H1 (cell line): Measurements from ENCODE around the gene TSSC4. TPM values are rescaled to one million over a fixed set of nuclear protein-coding genes. Genes with fewer than 3 reads are reported as not detected.

Experiments
- CTCF ChIA-PET: fragments of 300-600 bp; sonication (Branson Sonifier 250); formaldehyde crosslinking; loops from one replicate; lab custom pipeline; 2021; ENCODE audit not compliant: partially characterized antibody; lab: Charles Lee
- POLR2A ChIA-PET: fragments of 300-600 bp; sonication (Branson Sonifier 250); formaldehyde crosslinking; loops from one replicate; lab custom pipeline; 2021; ENCODE audit warnings: inconsistent platforms; ENCODE audit not compliant: partially characterized antibody; lab: Charles Lee
- DNase-seq, 2 experiments: peaks; one replicate each; pipeline versions ENCODE4 v3.0.0 to v3.0.0-alpha.2; 2010 to 2022; ENCODE audit warnings: low spot score in 2 of 2, low read depth in 1 of 2, mixed read lengths in 1 of 2
- FAIRE-seq: peaks from 2 replicates; lab custom pipeline; 2011; peaks lifted over from hg19 to GRCh38; lab: Jason Lieb, UNC
- H2AFZ ChIP-seq: 2 replicates; pipeline ENCODE4 v1.8.1; 2012; ENCODE audit warnings: low read length, inconsistent platforms
- H2AK5ac ChIP-seq: 2 replicates; pipeline ENCODE4 v1.6.1; 2013; ENCODE audit warnings: low read depth, low read length
- H2BK120ac ChIP-seq: replicated peaks from 2 replicates; pipeline ENCODE3; 2013; ENCODE audit warnings: low read depth, low read length, inconsistent platforms
- H2BK12ac ChIP-seq: 2 replicates; pipeline ENCODE4 v1.6.1; 2013; ENCODE audit warnings: low read depth, low read length
- H2BK15ac ChIP-seq: 2 replicates; pipeline ENCODE4 v1.6.1; 2013; ENCODE audit warnings: low read length
- H2BK20ac ChIP-seq: 2 replicates; pipeline ENCODE4 v1.6.1; 2013; ENCODE audit warnings: low read length
- H2BK5ac ChIP-seq: 2 replicates; pipeline ENCODE4 v1.6.1; 2013; ENCODE audit warnings: low read depth, low read length
- H3K14ac ChIP-seq: 2 replicates; pipeline ENCODE4 v1.6.1; 2013; ENCODE audit warnings: inconsistent platforms; ENCODE audit not compliant: insufficient read length
- H3K18ac ChIP-seq: 2 replicates; pipeline ENCODE4 v1.6.1; 2013; ENCODE audit warnings: low read length; ENCODE audit errors: extremely low read depth
- H3K23ac ChIP-seq: 2 replicates; pipeline ENCODE4 v1.6.1; 2013; ENCODE audit warnings: inconsistent platforms; ENCODE audit not compliant: insufficient read length
- H3K23me2 ChIP-seq: 2 replicates; pipeline ENCODE4 v1.6.1; 2013; ENCODE audit warnings: low read depth, low read length
- H3K27ac ChIP-seq: 2 replicates; pipeline ENCODE4 v1.6.1; 2011; ENCODE audit warnings: low read depth, low read length, inconsistent platforms
- H3K27me3 ChIP-seq, 4 experiments: replicated peaks in 1 of 4; 1 replicate in 1 of 4; 2 replicates in 3 of 4; pipeline versions ENCODE4 v1.6.1 to v1.8.1; 2011 to 2013; ENCODE audit warnings: low read length in 3 of 4, mild to moderate bottlenecking in 3 of 4, inconsistent platforms in 2 of 4, mixed read lengths in 2 of 4, moderate library complexity in 1 of 4; ENCODE audit not compliant: control insufficient read depth in 3 of 4, insufficient read depth in 3 of 4; ENCODE audit errors: extremely low read depth in 1 of 4
- H3K36me3 ChIP-seq, 4 experiments: 2 replicates each; pipeline versions ENCODE4 v1.6.1 to v1.8.1; 2011 to 2013; ENCODE audit warnings: mild to moderate bottlenecking in 4 of 4, low read length in 3 of 4, moderate library complexity in 2 of 4, control low read depth in 1 of 4, inconsistent platforms in 1 of 4; ENCODE audit not compliant: insufficient read depth in 4 of 4, control insufficient read depth in 2 of 4
- H3K4ac ChIP-seq: replicated peaks from 2 replicates; pipeline ENCODE3; 2013; ENCODE audit warnings: low read length, low read depth, mixed read lengths, inconsistent platforms; ENCODE audit not compliant: insufficient read length
- H3K4me1 ChIP-seq, 4 experiments: replicated peaks in 1 of 4; 1 replicate in 1 of 4; 2 replicates in 3 of 4; pipeline versions ENCODE4 v1.6.1 to v1.8.1; 2011 to 2013; ENCODE audit warnings: low read length in 3 of 4, inconsistent platforms in 2 of 4, mixed read lengths in 1 of 4; ENCODE audit not compliant: insufficient read depth in 4 of 4, control insufficient read depth in 3 of 4
- H3K4me2 ChIP-seq, 2 experiments: 2 replicates each; pipeline versions ENCODE4 v1.6.1 to v1.8.1; 2011 to 2013; ENCODE audit warnings: low read depth in 2 of 2, low read length in 2 of 2, control low read depth in 1 of 2, inconsistent platforms in 1 of 2, mild to moderate bottlenecking in 1 of 2; ENCODE audit not compliant: insufficient read depth in 1 of 2
- H3K4me3 ChIP-seq, 4 experiments: fragments of 200-600, 300-600 bp in 1 of 4; sonication (generic), shearing (Covaris generic), sonication (Bioruptor Twin) in 1 of 4; 2 replicates each; pipeline versions ENCODE4 v1.5.1 to v1.8.1; 2011 to 2016; ENCODE audit warnings: low read length in 4 of 4, low read depth in 3 of 4, control low read depth in 2 of 4, inconsistent platforms in 2 of 4, mild to moderate bottlenecking in 2 of 4, mixed read lengths in 1 of 4, moderate library complexity in 1 of 4; ENCODE audit not compliant: insufficient read depth in 2 of 4; ENCODE audit errors: extremely low read depth in 1 of 4
- H3K56ac ChIP-seq: replicated peaks from 2 replicates; pipeline ENCODE3; 2013; ENCODE audit warnings: low read depth, mild to moderate bottlenecking, mixed read lengths, low read length, inconsistent platforms; ENCODE audit not compliant: insufficient read length
- H3K79me1 ChIP-seq: 2 replicates; pipeline ENCODE4 v1.6.1; 2013; ENCODE audit warnings: low read depth, low read length, control low read depth
- H3K79me2 ChIP-seq, 2 experiments: 2 replicates each; pipeline versions ENCODE4 v1.6.1 to v1.8.1; 2012 to 2013; ENCODE audit warnings: low read length in 2 of 2, mild to moderate bottlenecking in 2 of 2, inconsistent platforms in 1 of 2; ENCODE audit not compliant: insufficient read depth in 2 of 2, control insufficient read depth in 1 of 2
- H3K9ac ChIP-seq, 4 experiments: replicated peaks in 1 of 4; 1 replicate in 1 of 4; 2 replicates in 3 of 4; pipeline versions ENCODE4 v1.6.1 to v1.8.1; 2011 to 2013; ENCODE audit warnings: low read depth in 3 of 4, low read length in 3 of 4, control low read depth in 2 of 4, mild to moderate bottlenecking in 2 of 4, moderate library complexity in 2 of 4, inconsistent platforms in 1 of 4; ENCODE audit errors: extremely low read depth in 1 of 4
- H3K9me3 ChIP-seq, 2 experiments: 2 replicates each; pipeline versions ENCODE4 v1.6.1 to v1.8.1; 2012 to 2013; ENCODE audit warnings: mild to moderate bottlenecking in 2 of 2, moderate library complexity in 2 of 2, control low read depth in 1 of 2, inconsistent platforms in 1 of 2, low read depth in 1 of 2, low read length in 1 of 2, mixed read lengths in 1 of 2; ENCODE audit not compliant: insufficient read depth in 2 of 2
- H4K20me1 ChIP-seq, 2 experiments: replicated peaks in 1 of 2; 2 replicates each; pipeline versions ENCODE3 to v1.8.1; 2011 to 2013; ENCODE audit warnings: inconsistent platforms in 2 of 2, low read length in 2 of 2, mild to moderate bottlenecking in 1 of 2; ENCODE audit not compliant: insufficient read depth in 2 of 2, control insufficient read depth in 1 of 2
- H4K5ac ChIP-seq: 2 replicates; pipeline ENCODE4 v1.6.1; 2013; ENCODE audit warnings: low read length, low read depth, mixed read lengths, inconsistent platforms; ENCODE audit not compliant: insufficient read length
- H4K8ac ChIP-seq: 2 replicates; pipeline ENCODE4 v1.8.0; 2013; ENCODE audit warnings: mild to moderate bottlenecking, moderate library complexity, low read length, inconsistent platforms; ENCODE audit not compliant: insufficient read depth; ENCODE audit errors: extremely low read depth
- H4K91ac ChIP-seq: replicated peaks from 2 replicates; pipeline ENCODE3; 2013; ENCODE audit warnings: low read length, mixed read lengths, inconsistent platforms; ENCODE audit not compliant: insufficient read length
- ASH2L ChIP-seq: fragments of 200-600, 300-600 bp; sonication (generic); IDR thresholded peaks from one replicate; pipeline ENCODE4 v1.7.1; 2017; ENCODE audit warnings: low read length
- BRCA1 ChIP-seq: IDR thresholded peaks from 2 replicates; pipeline ENCODE4 v1.6.1; 2012; ENCODE audit warnings: low read depth, low read length, improper control_type of control experiment
- CREB1 ChIP-seq: IDR thresholded peaks from 2 replicates; pipeline ENCODE4 v1.6.1; 2012; ENCODE audit warnings: inconsistent platforms
- EP300 ChIP-seq, 2 experiments: IDR thresholded peaks; 1 replicate in 1 of 2; 2 replicates in 1 of 2; pipeline ENCODE4 v1.6.1; 2011 to 2012; ENCODE audit warnings: low read depth in 2 of 2, low read length in 2 of 2, mild to moderate bottlenecking in 2 of 2, borderline replicate concordance in 1 of 2, inconsistent platforms in 1 of 2, moderate library complexity in 1 of 2
- FOSL1 ChIP-seq: IDR thresholded peaks from 2 replicates; pipeline ENCODE4 v1.6.1; 2011; ENCODE audit warnings: mild to moderate bottlenecking, low read depth, low read length, moderate library complexity; ENCODE audit not compliant: insufficient read depth
- HDAC2 ChIP-seq, 2 experiments: fragments of 300-600 bp in 1 of 2; sonication (generic) in 1 of 2; IDR thresholded peaks; 2 replicates each; pipeline ENCODE4 v1.6.1; 2011 to 2012; ENCODE audit warnings: low read depth in 2 of 2, low read length in 2 of 2, mild to moderate bottlenecking in 2 of 2, moderate library complexity in 2 of 2, borderline replicate concordance in 1 of 2, inconsistent platforms in 1 of 2
- KDM1A ChIP-seq: fragments of 200-600, 300-600 bp; sonication (generic); IDR thresholded peaks from 2 replicates; pipeline ENCODE4 v1.7.1; 2016; ENCODE audit warnings: mild to moderate bottlenecking, low read length, borderline replicate concordance
- KDM5A ChIP-seq: fragments of 200-600 bp; IDR thresholded peaks from 2 replicates; pipeline ENCODE4 v1.7.1; 2012; ENCODE audit warnings: mild to moderate bottlenecking, low read length, inconsistent platforms, mixed read lengths
- POLR2A ChIP-seq, 2 experiments: IDR thresholded peaks; 1 replicate in 1 of 2; 2 replicates in 1 of 2; pipeline ENCODE4 v1.6.1; 2011; ENCODE audit warnings: low read depth in 2 of 2, low read length in 2 of 2, mild to moderate bottlenecking in 2 of 2; ENCODE audit errors: control extremely low read depth in 1 of 2
- POLR2AphosphoS5 ChIP-seq: IDR thresholded peaks from 2 replicates; pipeline ENCODE4 v1.6.1; 2011; ENCODE audit warnings: low read depth, low read length
- SIRT6 ChIP-seq: IDR thresholded peaks from one replicate; pipeline ENCODE4 v1.7.1; 2012; ENCODE audit warnings: low read length, inconsistent platforms
- SIX5 ChIP-seq: IDR thresholded peaks from 2 replicates; pipeline ENCODE4 v1.6.1; 2011; ENCODE audit warnings: mild to moderate bottlenecking, low read depth, low read length
- TEAD4 ChIP-seq: IDR thresholded peaks from 2 replicates; pipeline ENCODE4 v1.6.1; 2012; ENCODE audit warnings: low read depth, low read length, inconsistent platforms, mixed read lengths
- WGBS, 2 experiments: shearing (Covaris generic) in 1 of 2; methylation state at CpG; one replicate each; pipeline versions ENCODE4 v1.1.6 to v1.1.7; 2013 to 2015; ENCODE audit warnings: low lambda C conversion rate in 2 of 2, mixed read lengths in 2 of 2, inconsistent platforms in 1 of 2, low coverage in 1 of 2, missing lambda C conversion rate in 1 of 2; ENCODE audit not compliant: insufficient replicate concordance in 2 of 2, insufficient coverage in 1 of 2, insufficient read length in 1 of 2; ENCODE audit errors: extremely low coverage in 1 of 2, missing lambda C conversion rate in 1 of 2; 5-methylcytosine and 5-hydroxymethylcytosine counted together
- polyA plus RNA-seq, 7 experiments: library from polyadenylated mRNA; depleted of rRNA in 3 of 7; stranded (reverse) in 5 of 7; unstranded in 2 of 7; fragments of >200 nt in 5 of 7; fragments of 200-250 nt in 2 of 7; gene quantifications; 1 replicate in 5 of 7; 2 replicates in 1 of 7; 4 replicates in 1 of 7; pipeline versions ENCODE4 v1.2.1 to v1.2.3, GENCODE V29; 2011 to 2013; ENCODE audit warnings: missing spikeins in 2 of 7, mixed read lengths in 2 of 7
- total RNA-seq: library from RNA; stranded (reverse); fragmentation: NEBNext Ultra II Directional; extraction: Animal tissue kit (Norgen Biotek cat#: 25700); gene quantifications from 2 replicates; pipeline ENCODE4 v1.2.1, GENCODE V29; 2021
- TF ChIP-seq, protein P1 (sequence below): IDR thresholded peaks from 2 replicates; pipeline ENCODE4 v1.6.1; 2012; ENCODE audit warnings: low read length, inconsistent platforms

TSSC4 gene
- total and polyA plus RNA-seq, 2 of the 8 experiments (the other 6 are each of a cell fraction or from before 2014, with no cell fraction given): 34.0 to 39.3 TPM

DNA sequence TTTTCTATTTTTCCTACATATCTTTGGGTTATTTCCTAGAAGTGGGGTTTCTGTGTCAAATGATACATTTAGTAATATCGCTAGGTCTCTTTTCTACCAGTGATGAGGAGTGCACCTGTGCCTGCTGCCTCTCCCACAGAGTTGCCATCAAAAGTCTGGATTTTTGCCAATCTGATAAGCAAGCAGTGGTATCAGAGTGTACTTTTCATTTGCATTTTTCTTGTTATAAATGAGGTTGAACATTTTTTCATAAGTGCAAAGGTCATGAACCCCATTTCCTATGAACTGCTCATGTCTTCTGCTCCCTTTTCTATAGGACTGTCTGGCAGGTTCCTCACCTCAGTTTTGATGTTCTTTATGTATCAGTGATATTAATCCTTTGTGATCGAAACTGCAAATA, 42.0 kb downstream of the TSSC4 start:
- POLR2A ChIA-PET: no interaction called here
- FAIRE-seq (no peak), DNase-seq (no peak)
- Histone ChIP-seq H2AK5ac (no peak overlapping the region), H4K8ac (no peak overlapping the region), H4K5ac (no peak overlapping the region), H2BK15ac (no peak overlapping the region), H2BK5ac (no peak overlapping the region), H3K56ac (no peak overlapping the region), H2BK20ac (no peak overlapping the region), H3K27me3 (peaks cover 27 to 56% (median 43%) of the 10 kb centered on the region in 4 experiments), H4K20me1 (peaks cover 2 to 3% of the 10 kb centered on the region in 2 experiments), H2BK12ac (no peak overlapping the region), H3K4ac (no peak overlapping the region), H2BK120ac (no peak overlapping the region), H3K18ac (no peak overlapping the region), H3K4me2 (no peak overlapping the region), H4K91ac (no peak overlapping the region), H3K9ac (no peak overlapping the region), H3K79me2 (no peaks in the 10 kb centered on the region), H3K4me3 (no peak overlapping the region), H3K4me1 (peaks cover 0 to 3% (median 3%) of the 10 kb centered on the region in 4 experiments; a peak in 2 of 7 replicates), H3K36me3 (no peaks in the 10 kb centered on the region), H2AFZ (no peak overlapping the region), H3K9me3 (no peaks in the 10 kb centered on the region), H3K79me1 (no peaks in the 10 kb centered on the region), H3K27ac (no peak overlapping the region), H3K14ac (no peak overlapping the region), H3K23ac (no peak overlapping the region), H3K23me2 (peaks cover 7% of the 10 kb centered on the region; the same call in 1 of the 2 replicates)
- WGBS, 2 experiments: 89% methylated on average over 2 of the region's 2 CpGs; no CpG with 5 or more reads in 1 of the 2 experiments
- CTCF ChIA-PET: interaction anchor here (1.3 to 3.9 kb wide), 6 partner anchors 15 to 449 kb away, joined by 4 to 33 read pairs (median 5); no protein-coding TSS in a partner anchor
- TF ChIP-seq TEAD4 (no peak), SIRT6 (no peak), POLR2AphosphoS5 (no peak), CREB1 (no peak), KDM5A (no peak), BRCA1 (no peak), EP300 (IDR thresholded peaks at IDR 0.05; ENCODE audit: borderline replicate concordance in 1 of 2, low read depth in 2 of 2, low read length in 2 of 2) (no peak), HDAC2 (IDR thresholded peaks at IDR 0.05; ENCODE audit: borderline replicate concordance in 1 of 2, low read depth in 2 of 2, low read length in 2 of 2) (no peak), FOSL1 (no peak), KDM1A (no peak), ASH2L (no peak), POLR2A (IDR thresholded peaks at IDR 0.05; ENCODE audit: control extremely low read depth in 1 of 2, low read depth in 2 of 2, low read length in 2 of 2) (no peak), SIX5 (no peak)
- TF ChIP-seq, protein P1, sequence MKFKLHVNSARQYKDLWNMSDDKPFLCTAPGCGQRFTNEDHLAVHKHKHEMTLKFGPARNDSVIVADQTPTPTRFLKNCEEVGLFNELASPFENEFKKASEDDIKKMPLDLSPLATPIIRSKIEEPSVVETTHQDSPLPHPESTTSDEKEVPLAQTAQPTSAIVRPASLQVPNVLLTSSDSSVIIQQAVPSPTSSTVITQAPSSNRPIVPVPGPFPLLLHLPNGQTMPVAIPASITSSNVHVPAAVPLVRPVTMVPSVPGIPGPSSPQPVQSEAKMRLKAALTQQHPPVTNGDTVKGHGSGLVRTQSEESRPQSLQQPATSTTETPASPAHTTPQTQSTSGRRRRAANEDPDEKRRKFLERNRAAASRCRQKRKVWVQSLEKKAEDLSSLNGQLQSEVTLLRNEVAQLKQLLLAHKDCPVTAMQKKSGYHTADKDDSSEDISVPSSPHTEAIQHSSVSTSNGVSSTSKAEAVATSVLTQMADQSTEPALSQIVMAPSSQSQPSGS: no peak
